SK-N-SH treated with all-trans-retinoic acid at 6 μM for 48 hours (cell line): ENCODE measurements around the gene HP.

Experiments
- CREB5 ChIP-seq: fragments of 250-450 bp; sonication (Bioruptor Pico); IDR thresholded peaks from 2 replicates; pipeline ENCODE4 v1.5.1; 2020; ENCODE audit warnings: low read depth, mild to moderate bottlenecking, moderate library complexity
- CSDC2 ChIP-seq: fragments of 250-450 bp; sonication (Bioruptor Pico); IDR thresholded peaks from 2 replicates; pipeline ENCODE4 v1.5.0; 2020; ENCODE audit warnings: mild to moderate bottlenecking, moderate library complexity

GRCh38 chr16:72098936-72099335 is 44.6 kb downstream of the HP start:
- TF ChIP-seq CREB5 (CRISPR knock-in tag) (no peak), CSDC2 (CRISPR knock-in tag) (no peak)
